Measurements from ENCODE around the gene UFL1.

Gene UFL1

GRCh38 chr6:96562886-96563285, 41.3 kb downstream of the UFL1 start, which contains the start of gene FHL5:
Gene FHL5, plus strand, starts transcription at chr6:96563128. Its CDS starts 40,486 bp downstream, at chr6:96603614.
- TF ChIP-seq L3MBTL2 (conservative IDR thresholded peaks at IDR 0.05) = no peak
- ChIA-PET CTCF (interaction anchor here (1.1 kb wide), 1 partner anchor 12 kb away, joined by 3 read pairs; no protein-coding TSS in a partner anchor), POLR2A (no interaction called here)
- no peak for DNase-seq (ENCODE audit: extremely low spot score)

- CTCF ChIA-PET = interaction anchor here (1.1 kb wide), 1 partner anchor 11 kb away, joined by 3 read pairs; no protein-coding TSS in a partner anchor
- DNase-seq (ENCODE audit: extremely low spot score) = no peak
- TF ChIP-seq SP1 (IDR thresholded peaks at IDR 0.05) (no peak), LEF1 (IDR thresholded peaks at IDR 0.05; ENCODE audit: borderline replicate concordance) (no peak), FOXM1 (IDR thresholded peaks at IDR 0.05; ENCODE audit: borderline replicate concordance) (no peak), FOXA1 (IDR thresholded peaks at IDR 0.05) (no peak), FOXK2 (IDR thresholded peaks at IDR 0.05) (no peak), BHLHE40 (IDR thresholded peaks at IDR 0.05; ENCODE audit: borderline replicate concordance) (no peak), ZNF384 (IDR thresholded peaks at IDR 0.05) (no peak), ELF4 (IDR thresholded peaks at IDR 0.05) (no peak), NFRKB (IDR thresholded peaks at IDR 0.05) (no peak), HDGF (IDR thresholded peaks at IDR 0.05; ENCODE audit: borderline replicate concordance) (no peak), L3MBTL2 (conservative IDR thresholded peaks at IDR 0.05) (no peak), TARDBP (IDR thresholded peaks at IDR 0.05) (no peak), CTBP1 (IDR thresholded peaks at IDR 0.05; ENCODE audit: borderline replicate concordance) (no peak), SUZ12 (IDR thresholded peaks at IDR 0.05) (no peak), PKNOX1 (IDR thresholded peaks at IDR 0.05) (no peak), ARNT (IDR thresholded peaks at IDR 0.05) (no peak)
- POLR2A ChIA-PET = no interaction called here
These were observed 42.2 kb downstream of the UFL1 start for GRCh38 chr6:96563853-96564252.

- no peak for TF ChIP-seq FOXM1 (IDR thresholded peaks at IDR 0.05; ENCODE audit: borderline replicate concordance)
- no peak for TF ChIP-seq L3MBTL2 (conservative IDR thresholded peaks at IDR 0.05)
- TF ChIP-seq BHLHE40 (IDR thresholded peaks at IDR 0.05; ENCODE audit: borderline replicate concordance) = no peak
- no peak for TF ChIP-seq FOXA1 (IDR thresholded peaks at IDR 0.05)
- TF ChIP-seq TARDBP (IDR thresholded peaks at IDR 0.05) = no peak
- TF ChIP-seq FOXK2 (IDR thresholded peaks at IDR 0.05) = no peak
- no peak for TF ChIP-seq NFRKB (IDR thresholded peaks at IDR 0.05)
- no peak for TF ChIP-seq PKNOX1 (IDR thresholded peaks at IDR 0.05)
- TF ChIP-seq ELF4 (IDR thresholded peaks at IDR 0.05) = no peak
- TF ChIP-seq SP1 (IDR thresholded peaks at IDR 0.05) = no peak
- no peak for TF ChIP-seq CTBP1 (IDR thresholded peaks at IDR 0.05; ENCODE audit: borderline replicate concordance)
- TF ChIP-seq ZNF384 (IDR thresholded peaks at IDR 0.05) = no peak
- no peak for TF ChIP-seq HDGF (IDR thresholded peaks at IDR 0.05; ENCODE audit: borderline replicate concordance)
- TF ChIP-seq SUZ12 (IDR thresholded peaks at IDR 0.05) = no peak
- no peak for TF ChIP-seq LEF1 (IDR thresholded peaks at IDR 0.05; ENCODE audit: borderline replicate concordance)
- TF ChIP-seq ARNT (IDR thresholded peaks at IDR 0.05) = no peak
- POLR2A ChIA-PET = no interaction called here
- DNase-seq (ENCODE audit: extremely low spot score) = no peak
- CTCF ChIA-PET = no interaction called here
These were observed 48.4 kb downstream of the UFL1 start for GRCh38 chr6:96570053-96570452.

- no peak for DNase-seq (ENCODE audit: extremely low spot score)
- TF ChIP-seq PKNOX1 (IDR thresholded peaks at IDR 0.05) = no peak
- no peak for TF ChIP-seq L3MBTL2 (conservative IDR thresholded peaks at IDR 0.05)
- CTCF ChIA-PET = no interaction called here
- POLR2A ChIA-PET = no interaction called here
These were observed 49.9 kb downstream of the UFL1 start for GRCh38 chr6:96571551-96571950.

- ChIA-PET CTCF (interaction anchor here (1.0 kb wide), 1 partner anchor 12 kb away, joined by 3 read pairs; the partner anchor contains the start of gene FHL5), POLR2A (no interaction called here)
- DNase-seq (ENCODE audit: extremely low spot score) = no peak
- TF ChIP-seq ZNF384 (IDR thresholded peaks at IDR 0.05) = no peak
- no peak for TF ChIP-seq NFRKB (IDR thresholded peaks at IDR 0.05)
- no peak for TF ChIP-seq LEF1 (IDR thresholded peaks at IDR 0.05; ENCODE audit: borderline replicate concordance)
- no peak for TF ChIP-seq BHLHE40 (IDR thresholded peaks at IDR 0.05; ENCODE audit: borderline replicate concordance)
- no peak for TF ChIP-seq CTBP1 (IDR thresholded peaks at IDR 0.05; ENCODE audit: borderline replicate concordance)
- no peak for TF ChIP-seq TARDBP (IDR thresholded peaks at IDR 0.05)
- TF ChIP-seq FOXK2 (IDR thresholded peaks at IDR 0.05) = no peak
- no peak for TF ChIP-seq FOXM1 (IDR thresholded peaks at IDR 0.05; ENCODE audit: borderline replicate concordance)
- no peak for TF ChIP-seq SP1 (IDR thresholded peaks at IDR 0.05)
- no peak for TF ChIP-seq ELF4 (IDR thresholded peaks at IDR 0.05)
- TF ChIP-seq PKNOX1 (IDR thresholded peaks at IDR 0.05) = no peak
- no peak for TF ChIP-seq ARNT (IDR thresholded peaks at IDR 0.05)
- TF ChIP-seq FOXA1 (IDR thresholded peaks at IDR 0.05) = no peak
- TF ChIP-seq SUZ12 (IDR thresholded peaks at IDR 0.05) = no peak
- no peak for TF ChIP-seq HDGF (IDR thresholded peaks at IDR 0.05; ENCODE audit: borderline replicate concordance)
- no peak for TF ChIP-seq L3MBTL2 (conservative IDR thresholded peaks at IDR 0.05)
These were observed 53.8 kb downstream of the UFL1 start for GRCh38 chr6:96575359-96575758.

GRCh38 chr6:96576221-96576620, 54.6 kb downstream of the UFL1 start:
- CTCF ChIA-PET = no interaction called here
- DNase-seq (ENCODE audit: extremely low spot score) = no peak
- POLR2A ChIA-PET = no interaction called here
- TF ChIP-seq ARNT (IDR thresholded peaks at IDR 0.05) = no peak
- TF ChIP-seq HDGF (IDR thresholded peaks at IDR 0.05; ENCODE audit: borderline replicate concordance) = no peak
- TF ChIP-seq FOXM1 (IDR thresholded peaks at IDR 0.05; ENCODE audit: borderline replicate concordance) = no peak
- TF ChIP-seq PKNOX1 (IDR thresholded peaks at IDR 0.05) = no peak
- no peak for TF ChIP-seq LEF1 (IDR thresholded peaks at IDR 0.05; ENCODE audit: borderline replicate concordance)
- TF ChIP-seq NFRKB (IDR thresholded peaks at IDR 0.05) = no peak
- TF ChIP-seq BHLHE40 (IDR thresholded peaks at IDR 0.05; ENCODE audit: borderline replicate concordance) = no peak
- TF ChIP-seq TARDBP (IDR thresholded peaks at IDR 0.05) = no peak
- TF ChIP-seq FOXA1 (IDR thresholded peaks at IDR 0.05) = no peak
- no peak for TF ChIP-seq CTBP1 (IDR thresholded peaks at IDR 0.05; ENCODE audit: borderline replicate concordance)
- no peak for TF ChIP-seq FOXK2 (IDR thresholded peaks at IDR 0.05)
- no peak for TF ChIP-seq L3MBTL2 (conservative IDR thresholded peaks at IDR 0.05)
- TF ChIP-seq ZNF384 (IDR thresholded peaks at IDR 0.05) = no peak
- TF ChIP-seq ELF4 (IDR thresholded peaks at IDR 0.05) = no peak
- no peak for TF ChIP-seq SP1 (IDR thresholded peaks at IDR 0.05)
